GM18867 (cell line): ENCODE results near the gene CYTH2.
"Not testable (repeated sequence)": the region's sequence is repeated elsewhere in the genome, so short reads cannot be mapped to it uniquely, and the experiment has no call there.

Experiments used
- ATAC-seq: cut with Tn5 transposase; IDR thresholded peaks from one replicate; pipeline ENCODE4 v1.9.1; 2021; ENCODE audit warnings: mild to moderate bottlenecking, moderate library complexity; ENCODE audit not compliant: unreplicated experiment

CYTH2 gene

GRCh38 chr19:48511321-48511731 is 42.2 kb downstream of the CYTH2 start:
- ATAC-seq = no peak

- ATAC-seq = no peak
Measured at GRCh38 chr19:48511800-48512503, 42.8 kb downstream of the CYTH2 start, which contains the start of gene LMTK3. TSS of gene LMTK3 (minus strand) at chr19:48511835. CDS start at chr19:48511576, 259 bp downstream.

- ATAC-seq = no peak
Measured at GRCh38 chr19:48512504-48513288, 43.5 kb downstream of the CYTH2 start.

- peak; percentile 61 for ATAC-seq
Measured at GRCh38 chr19:48513289-48514122, 44.3 kb downstream of the CYTH2 start.

GRCh38 chr19:48514123-48514458 is 44.9 kb downstream of the CYTH2 start:
- no peak for ATAC-seq

- ATAC-seq = no peak
Measured at GRCh38 chr19:48516536-48516935, 47.4 kb downstream of the CYTH2 start.

GRCh38 chr19:48518207-48518606 is 49.0 kb downstream of the CYTH2 start:
- ATAC-seq = no peak

- not testable (repeated sequence) for ATAC-seq
Measured at GRCh38 chr19:48519426-48519825, 50.3 kb downstream of the CYTH2 start.

GRCh38 chr19:48520134-48520533 is 51.0 kb downstream of the CYTH2 start:
- ATAC-seq = no peak

GRCh38 chr19:48524221-48524620 is 55.1 kb downstream of the CYTH2 start:
- no peak for ATAC-seq

- no peak for ATAC-seq
Measured at GRCh38 chr19:48524732-48525131, 55.6 kb downstream of the CYTH2 start.

- no peak for ATAC-seq
Measured at GRCh38 chr19:48529156-48529555, 60.0 kb downstream of the CYTH2 start.

- no peak for ATAC-seq
Measured at GRCh38 chr19:48530066-48530720, 61.0 kb downstream of the CYTH2 start.

- ATAC-seq = no peak
Measured at GRCh38 chr19:48530770-48531169, 61.6 kb downstream of the CYTH2 start.
